Measurements from ENCODE around the gene ERC2. TPM values are rescaled to one million over a fixed set of nuclear protein-coding genes. Genes with fewer than 3 reads are reported as not detected.

The ERC2 gene
- total and polyA plus RNA-seq, 2 of the 13 experiments (the other 11 are each of a cell fraction or from before 2014, with no cell fraction given) = 0.16 to 0.22 TPM

DNA sequence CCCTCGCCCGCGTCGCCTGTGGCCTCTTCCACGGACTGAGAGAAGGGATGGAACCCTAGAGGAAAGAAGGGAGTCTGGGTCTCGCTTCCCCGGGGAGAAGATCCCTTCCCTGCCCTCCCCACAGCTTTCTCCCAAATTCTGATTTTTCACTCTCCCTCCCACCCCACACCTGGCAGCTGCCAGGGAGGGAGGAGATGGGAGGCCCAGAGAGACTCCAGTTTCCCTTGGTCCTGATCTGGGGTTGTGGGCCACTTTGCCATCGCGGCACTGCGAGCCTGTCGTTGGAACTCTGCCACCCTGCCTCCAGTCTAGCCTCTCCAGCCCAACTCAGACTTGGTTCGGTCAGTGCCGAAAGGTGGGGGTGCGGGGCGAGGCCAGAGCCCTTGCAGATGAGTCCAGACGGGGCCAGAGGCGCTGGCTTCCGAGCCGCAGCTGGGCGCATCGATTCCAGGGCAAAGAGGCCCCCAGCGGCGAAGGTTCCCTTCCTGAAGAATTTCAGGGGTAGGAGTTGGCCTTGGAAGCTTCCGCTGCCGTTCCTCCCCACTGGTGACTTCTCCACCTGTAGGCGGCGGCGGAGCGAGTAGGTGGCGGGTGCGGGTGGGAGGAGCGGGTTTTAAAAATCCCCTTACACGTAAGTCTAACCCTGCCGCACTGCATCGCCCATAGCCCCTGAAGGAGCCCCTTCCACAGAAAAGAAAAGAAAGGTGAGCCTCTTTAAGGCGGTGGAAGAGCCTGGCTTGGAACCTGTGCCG, 986.3 kb downstream of the ERC2 start (continued):
- TF ChIP-seq, protein P1, sequence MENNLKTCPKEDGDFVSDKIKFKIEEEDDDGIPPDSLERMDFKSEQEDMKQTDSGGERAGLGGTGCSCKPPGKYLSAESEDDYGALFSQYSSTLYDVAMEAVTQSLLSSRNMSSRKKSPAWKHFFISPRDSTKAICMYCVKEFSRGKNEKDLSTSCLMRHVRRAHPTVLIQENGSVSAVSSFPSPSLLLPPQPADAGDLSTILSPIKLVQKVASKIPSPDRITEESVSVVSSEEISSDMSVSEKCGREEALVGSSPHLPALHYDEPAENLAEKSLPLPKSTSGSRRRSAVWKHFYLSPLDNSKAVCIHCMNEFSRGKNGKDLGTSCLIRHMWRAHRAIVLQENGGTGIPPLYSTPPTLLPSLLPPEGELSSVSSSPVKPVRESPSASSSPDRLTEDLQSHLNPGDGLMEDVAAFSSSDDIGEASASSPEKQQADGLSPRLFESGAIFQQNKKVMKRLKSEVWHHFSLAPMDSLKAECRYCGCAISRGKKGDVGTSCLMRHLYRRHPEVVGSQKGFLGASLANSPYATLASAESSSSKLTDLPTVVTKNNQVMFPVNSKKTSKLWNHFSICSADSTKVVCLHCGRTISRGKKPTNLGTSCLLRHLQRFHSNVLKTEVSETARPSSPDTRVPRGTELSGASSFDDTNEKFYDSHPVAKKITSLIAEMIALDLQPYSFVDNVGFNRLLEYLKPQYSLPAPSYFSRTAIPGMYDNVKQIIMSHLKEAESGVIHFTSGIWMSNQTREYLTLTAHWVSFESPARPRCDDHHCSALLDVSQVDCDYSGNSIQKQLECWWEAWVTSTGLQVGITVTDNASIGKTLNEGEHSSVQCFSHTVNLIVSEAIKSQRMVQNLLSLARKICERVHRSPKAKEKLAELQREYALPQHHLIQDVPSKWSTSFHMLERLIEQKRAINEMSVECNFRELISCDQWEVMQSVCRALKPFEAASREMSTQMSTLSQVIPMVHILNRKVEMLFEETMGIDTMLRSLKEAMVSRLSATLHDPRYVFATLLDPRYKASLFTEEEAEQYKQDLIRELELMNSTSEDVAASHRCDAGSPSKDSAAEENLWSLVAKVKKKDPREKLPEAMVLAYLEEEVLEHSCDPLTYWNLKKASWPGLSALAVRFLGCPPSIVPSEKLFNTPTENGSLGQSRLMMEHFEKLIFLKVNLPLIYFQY (CRISPR knock-in tag; IDR thresholded peaks at IDR 0.05; ENCODE audit: borderline replicate concordance) = no peak
- TF ChIP-seq DPF2 (CRISPR knock-in tag; IDR thresholded peaks at IDR 0.05; ENCODE audit: borderline replicate concordance, low read depth) (no peak), MAFG (CRISPR knock-in tag; IDR thresholded peaks at IDR 0.05) (no peak)

GRCh38 chr3:55480911-55481743, 987.1 kb downstream of the ERC2 start:
- H3K9me3 ChIP-seq (ENCODE audit: low read length) = no peaks in the 10 kb centered on the region
- H4K20me1 ChIP-seq (ENCODE audit: insufficient read depth, low read length) = no peaks in the 10 kb centered on the region
- BruUV-seq (replicated peaks) = no TSS peak
- in situ Hi-C loops (cut with HindIII; ENCODE audit: extremely low pct_ligation_motif_present, low pct_unique_long_range_greater_than_20kb) = loop anchor here (10.0 kb wide), 2 partner anchors 264 to 764 kb away; no protein-coding TSS in a partner anchor
- TF ChIP-seq UBTF (CRISPR knock-in tag; IDR thresholded peaks at IDR 0.05) = no peak
- no peak for TF ChIP-seq ZNF562 (CRISPR knock-in tag; IDR thresholded peaks at IDR 0.05; ENCODE audit: borderline replicate concordance)
- no peak for TF ChIP-seq KDM1A (CRISPR knock-in tag; IDR thresholded peaks at IDR 0.05)
- no peak for TF ChIP-seq MAFK (conservative IDR thresholded peaks at IDR 0.05 in 1 of 2, IDR thresholded peaks at IDR 0.05 in 1 of 2; ENCODE audit: low read length in 2 of 2)
- intact Hi-C loops (cut with micrococcal nuclease; ENCODE audit: unreplicated experiment) = no loop called here
- CTCF ChIA-PET (ENCODE audit: low intra/inter-chr PET ratio, low total read pairs) = no interaction called here
- H3K4me1 ChIP-seq (ENCODE audit: insufficient read depth, low read length) = peaks cover 5% of the 10 kb centered on the region; the same call in 1 of the 2 replicates
- H3K9ac ChIP-seq (ENCODE audit: insufficient read depth, low read depth, low read length) = no peak overlapping the region
- 57% methylated on average over 38 of the region's 42 CpGs for WGBS (ENCODE audit: low lambda C conversion rate)
- H3K4me3 ChIP-seq (replicated peaks in 1 of 3; ENCODE audit: insufficient read depth in 1 of 3, low read depth in 2 of 3, low read length in 3 of 3) = no peak overlapping the region
- DNase-seq (ENCODE audit: low spot score) (no peak), ATAC-seq (no peak), FAIRE-seq (no peak)
- no peak overlapping the region for H3K4me2 ChIP-seq (ENCODE audit: low read depth, low read length)
- POLR2A ChIA-PET = no interaction called here
- no peaks in the 10 kb centered on the region for H3K36me3 ChIP-seq (replicated peaks in 1 of 2; ENCODE audit: control insufficient read depth in 1 of 2, insufficient read depth in 2 of 2, low read length in 2 of 2)
- no peaks in the 10 kb centered on the region for H3K79me2 ChIP-seq (ENCODE audit: insufficient read depth, low read length)
- H2AFZ ChIP-seq (ENCODE audit: low read length) = no peak overlapping the region
- H3K27me3 ChIP-seq (ENCODE audit: control insufficient read depth in 1 of 2, insufficient read depth in 2 of 2, low read length in 2 of 2) = peaks cover 0 to 15% of the 10 kb centered on the region in 2 experiments; a peak in 3 of 5 replicates
- no peak overlapping the region for H3K27ac ChIP-seq (ENCODE audit: extremely low read length, insufficient read depth, low read length)
